ENCODE data around the gene SPHK1. TPM values are rescaled to one million over a fixed set of nuclear protein-coding genes. Genes with fewer than 3 reads are reported as not detected.
A peak's percentile ranks its signal among the peaks of the same experiment; 100 is the strongest.

SPHK1 gene
- total RNA-seq, 1 donor from 2014 or later = 3.1 TPM

GRCh38 chr17:76360461-76360860 lies 23.9 kb upstream of the SPHK1 start:
- peaks cover 4% of the 10 kb centered on the region for H3K9me3 Mint-ChIP-seq (ENCODE audit: unreplicated experiment)
- no peak for TF ChIP-seq CTCF (IDR thresholded peaks at IDR 0.05; ENCODE audit: partially characterized antibody, unreplicated experiment)
- DNase-seq = no peak
- H3K27ac Mint-ChIP-seq (ENCODE audit: unreplicated experiment) = no peak overlapping the region
- peaks cover 8% of the 10 kb centered on the region for H3K27me3 Mint-ChIP-seq (ENCODE audit: unreplicated experiment)
- no peaks in the 10 kb centered on the region for H3K36me3 Mint-ChIP-seq (ENCODE audit: unreplicated experiment)
- no peak overlapping the region for H3K4me3 Mint-ChIP-seq (ENCODE audit: unreplicated experiment)
- peaks cover 16% of the 10 kb centered on the region for H3K4me1 Mint-ChIP-seq (ENCODE audit: low read depth, unreplicated experiment)

- H3K4me1 Mint-ChIP-seq (ENCODE audit: low read depth, unreplicated experiment) = peaks cover 23% of the 10 kb centered on the region
- peaks cover 10% of the 10 kb centered on the region for H3K27me3 Mint-ChIP-seq (ENCODE audit: unreplicated experiment)
- no peak overlapping the region for H3K4me3 Mint-ChIP-seq (ENCODE audit: unreplicated experiment)
- no peaks in the 10 kb centered on the region for H3K36me3 Mint-ChIP-seq (ENCODE audit: unreplicated experiment)
- DNase-seq = no peak
- peaks cover 3% of the 10 kb centered on the region for H3K9me3 Mint-ChIP-seq (ENCODE audit: unreplicated experiment)
- no peak for TF ChIP-seq CTCF (IDR thresholded peaks at IDR 0.05; ENCODE audit: partially characterized antibody, unreplicated experiment)
- H3K27ac Mint-ChIP-seq (ENCODE audit: unreplicated experiment) = no peak overlapping the region
Observed at GRCh38 chr17:76363107-76363842, 21.1 kb upstream of the SPHK1 start.

GRCh38 chr17:76365256-76365903 lies 19.0 kb upstream of the SPHK1 start:
- H3K27me3 Mint-ChIP-seq (ENCODE audit: unreplicated experiment) = peaks cover 12% of the 10 kb centered on the region
- DNase-seq = no peak
- no peak for TF ChIP-seq CTCF (IDR thresholded peaks at IDR 0.05; ENCODE audit: partially characterized antibody, unreplicated experiment)
- peaks cover 33% of the 10 kb centered on the region for H3K4me1 Mint-ChIP-seq (ENCODE audit: low read depth, unreplicated experiment)
- no peaks in the 10 kb centered on the region for H3K36me3 Mint-ChIP-seq (ENCODE audit: unreplicated experiment)
- H3K9me3 Mint-ChIP-seq (ENCODE audit: unreplicated experiment) = peaks cover 16% of the 10 kb centered on the region
- H3K27ac Mint-ChIP-seq (ENCODE audit: unreplicated experiment) = no peak overlapping the region
- no peak overlapping the region for H3K4me3 Mint-ChIP-seq (ENCODE audit: unreplicated experiment)

GRCh38 chr17:76366247-76366646 lies 18.2 kb upstream of the SPHK1 start:
- Mint-ChIP-seq H3K27ac (ENCODE audit: unreplicated experiment) (no peak overlapping the region), H3K36me3 (ENCODE audit: unreplicated experiment) (no peaks in the 10 kb centered on the region), H3K9me3 (ENCODE audit: unreplicated experiment) (peaks cover 17% of the 10 kb centered on the region), H3K4me3 (ENCODE audit: unreplicated experiment) (peak overlapping the region; percentile 34), H3K4me1 (ENCODE audit: low read depth, unreplicated experiment) (peaks cover 36% of the 10 kb centered on the region), H3K27me3 (ENCODE audit: unreplicated experiment) (peaks cover 12% of the 10 kb centered on the region)
- TF ChIP-seq CTCF (IDR thresholded peaks at IDR 0.05; ENCODE audit: partially characterized antibody, unreplicated experiment) = no peak
- no peak for DNase-seq

GRCh38 chr17:76367642-76368041 lies 16.8 kb upstream of the SPHK1 start:
- peaks cover 32% of the 10 kb centered on the region for H3K4me1 Mint-ChIP-seq (ENCODE audit: low read depth, unreplicated experiment)
- H3K36me3 Mint-ChIP-seq (ENCODE audit: unreplicated experiment) = no peaks in the 10 kb centered on the region
- peaks cover 8% of the 10 kb centered on the region for H3K27me3 Mint-ChIP-seq (ENCODE audit: unreplicated experiment)
- no peak overlapping the region for H3K4me3 Mint-ChIP-seq (ENCODE audit: unreplicated experiment)
- TF ChIP-seq CTCF (IDR thresholded peaks at IDR 0.05; ENCODE audit: partially characterized antibody, unreplicated experiment) = no peak
- DNase-seq = no peak
- peaks cover 17% of the 10 kb centered on the region for H3K9me3 Mint-ChIP-seq (ENCODE audit: unreplicated experiment)
- no peak overlapping the region for H3K27ac Mint-ChIP-seq (ENCODE audit: unreplicated experiment)

All from glutamatergic neuron (in vitro differentiated cells).